HCT116 (cell line): ENCODE results near the gene TCF12.

ENCODE experiments used
- CTCF ChIP-seq, 3 experiments: fragments of 200-600 bp in 1 of 3; sonication (generic) in 1 of 3; IDR thresholded peaks in 2 of 3; conservative IDR thresholded peaks in 1 of 3; 2 replicates each; pipeline ENCODE4 v1.5.1; 2012 to 2017; ENCODE audit warnings: low read depth in 2 of 3, low read length in 2 of 3, antibody characterized with exemption in 1 of 3, borderline replicate concordance in 1 of 3, control low read depth in 1 of 3, mild to moderate bottlenecking in 1 of 3, mixed read lengths in 1 of 3, mixed run types in 1 of 3, moderate library complexity in 1 of 3; ENCODE audit not compliant: insufficient read depth in 1 of 3
- JUND ChIP-seq: IDR thresholded peaks from 2 replicates; pipeline ENCODE4 v1.6.1; 2012
- TF ChIP-seq, protein P1 (sequence below): IDR thresholded peaks from 2 replicates; pipeline ENCODE4 v1.6.1; 2011; ENCODE audit warnings: mild to moderate bottlenecking, low read length, moderate library complexity; ENCODE audit not compliant: insufficient replicate concordance; ENCODE audit errors: extremely low read depth

DNA sequence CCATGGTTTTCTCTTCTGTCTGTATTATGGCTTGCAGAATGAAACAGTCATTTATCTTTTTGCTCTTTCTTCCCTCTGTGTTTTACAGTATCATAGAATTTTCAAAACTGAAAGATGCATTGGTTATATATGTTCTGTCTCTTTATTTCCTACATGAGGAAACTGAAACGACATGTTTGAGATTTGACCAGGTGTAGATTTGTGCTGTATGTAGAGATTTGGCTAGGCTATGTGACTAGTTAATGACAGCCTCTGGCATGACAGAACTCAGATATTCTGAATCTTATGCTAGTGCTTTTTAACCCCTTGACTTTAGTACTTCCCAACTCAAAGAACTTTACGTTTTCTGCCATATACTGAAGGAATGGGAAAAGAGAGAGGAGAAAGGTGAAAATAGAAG is 151.0 kb downstream of the TCF12 start:
- TF ChIP-seq CTCF (IDR thresholded peaks at IDR 0.05 in 2 of 3, conservative IDR thresholded peaks at IDR 0.05 in 1 of 3; ENCODE audit: borderline replicate concordance in 1 of 3, insufficient read depth in 1 of 3, low read depth in 2 of 3, low read length in 2 of 3): no peak
- TF ChIP-seq, protein P1, sequence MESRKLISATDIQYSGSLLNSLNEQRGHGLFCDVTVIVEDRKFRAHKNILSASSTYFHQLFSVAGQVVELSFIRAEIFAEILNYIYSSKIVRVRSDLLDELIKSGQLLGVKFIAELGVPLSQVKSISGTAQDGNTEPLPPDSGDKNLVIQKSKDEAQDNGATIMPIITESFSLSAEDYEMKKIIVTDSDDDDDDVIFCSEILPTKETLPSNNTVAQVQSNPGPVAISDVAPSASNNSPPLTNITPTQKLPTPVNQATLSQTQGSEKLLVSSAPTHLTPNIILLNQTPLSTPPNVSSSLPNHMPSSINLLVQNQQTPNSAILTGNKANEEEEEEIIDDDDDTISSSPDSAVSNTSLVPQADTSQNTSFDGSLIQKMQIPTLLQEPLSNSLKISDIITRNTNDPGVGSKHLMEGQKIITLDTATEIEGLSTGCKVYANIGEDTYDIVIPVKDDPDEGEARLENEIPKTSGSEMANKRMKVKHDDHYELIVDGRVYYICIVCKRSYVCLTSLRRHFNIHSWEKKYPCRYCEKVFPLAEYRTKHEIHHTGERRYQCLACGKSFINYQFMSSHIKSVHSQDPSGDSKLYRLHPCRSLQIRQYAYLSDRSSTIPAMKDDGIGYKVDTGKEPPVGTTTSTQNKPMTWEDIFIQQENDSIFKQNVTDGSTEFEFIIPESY: no peak
- no peak for TF ChIP-seq JUND
